Common myeloid progenitor, CD34-positive (primary cell): ENCODE data around the gene CDC42BPA.
A peak's percentile ranks its signal among the peaks of the same experiment; 100 is the strongest.

Experiments
- CTCF ChIA-PET: fragments of 350-600 bp; sonication (Branson Sonifier 250); formaldehyde crosslinking; loops from one replicate; lab custom pipeline; 2021; ENCODE audit warnings: antibody characterized with exemption; lab: Charles Lee
- POLR2A ChIA-PET: fragments of 350-600 bp; sonication (Branson Sonifier 250); formaldehyde crosslinking; loops from one replicate; lab custom pipeline; 2021; ENCODE audit warnings: antibody characterized with exemption; lab: Charles Lee
- DNase-seq, 3 donors: peaks; one replicate each; pipeline versions ENCODE4 v3.0.0 to v3.0.0-alpha.2; 2013
- H3K27ac ChIP-seq, 2 experiments: 1 replicate in 1 of 2; 2 replicates in 1 of 2; pipeline ENCODE4 v1.7.0; 2013; ENCODE audit warnings: inconsistent platforms in 2 of 2, low read length in 2 of 2, mild to moderate bottlenecking in 2 of 2, low read depth in 1 of 2, moderate library complexity in 1 of 2; ENCODE audit not compliant: severe bottlenecking in 2 of 2, insufficient read depth in 1 of 2, poor library complexity in 1 of 2
- H3K27me3 ChIP-seq, 5 experiments: replicated peaks in 2 of 5; 1 replicate in 3 of 5; 2 replicates in 2 of 5; pipeline versions ENCODE4 v1.6.1 to v1.7.0; 2013; ENCODE audit warnings: low read length in 4 of 5, mild to moderate bottlenecking in 2 of 5, moderate library complexity in 2 of 5, inconsistent platforms in 1 of 5; ENCODE audit not compliant: insufficient read depth in 5 of 5, control insufficient read depth in 4 of 5
- H3K36me3 ChIP-seq, 4 experiments: 1 replicate in 2 of 4; 2 replicates in 2 of 4; pipeline versions ENCODE4 v1.6.1 to v1.7.0; 2013; ENCODE audit warnings: low read length in 3 of 4, control low read depth in 1 of 4, mild to moderate bottlenecking in 1 of 4; ENCODE audit not compliant: control insufficient read depth in 4 of 4, insufficient read depth in 4 of 4
- H3K4me1 ChIP-seq, 4 experiments: 1 replicate in 3 of 4; 2 replicates in 1 of 4; pipeline versions ENCODE4 v1.6.1 to v1.7.1; 2013; ENCODE audit warnings: low read length in 3 of 4, mild to moderate bottlenecking in 3 of 4, control low read depth in 1 of 4, inconsistent platforms in 1 of 4, moderate library complexity in 1 of 4; ENCODE audit not compliant: control insufficient read depth in 4 of 4, insufficient read depth in 4 of 4; ENCODE audit errors: control extremely low read depth in 1 of 4
- H3K4me3 ChIP-seq, 7 experiments: 1 replicate in 4 of 7; 2 replicates in 3 of 7; pipeline versions ENCODE4 v1.5.1 to v1.7.0; 2013; ENCODE audit warnings: mild to moderate bottlenecking in 7 of 7, low read length in 6 of 7, moderate library complexity in 6 of 7, inconsistent platforms in 2 of 7, low read depth in 2 of 7, control low read depth in 1 of 7; ENCODE audit not compliant: insufficient read depth in 4 of 7, control insufficient read depth in 1 of 7; ENCODE audit errors: extremely low read depth in 1 of 7
- H3K9me3 ChIP-seq, 5 experiments: 1 replicate in 4 of 5; 2 replicates in 1 of 5; pipeline versions ENCODE4 v1.6.1 to v1.7.1; 2013; ENCODE audit warnings: low read length in 4 of 5, mild to moderate bottlenecking in 2 of 5, inconsistent platforms in 1 of 5, low read depth in 1 of 5, moderate library complexity in 1 of 5; ENCODE audit not compliant: control insufficient read depth in 4 of 5, insufficient read depth in 2 of 5; ENCODE audit errors: control extremely low read depth in 1 of 5
- WGBS: methylation state at CpG from one replicate; pipeline ENCODE4 v1.1.5; 2013; ENCODE audit not compliant: insufficient coverage; 5-methylcytosine and 5-hydroxymethylcytosine counted together

Gene CDC42BPA

DNA sequence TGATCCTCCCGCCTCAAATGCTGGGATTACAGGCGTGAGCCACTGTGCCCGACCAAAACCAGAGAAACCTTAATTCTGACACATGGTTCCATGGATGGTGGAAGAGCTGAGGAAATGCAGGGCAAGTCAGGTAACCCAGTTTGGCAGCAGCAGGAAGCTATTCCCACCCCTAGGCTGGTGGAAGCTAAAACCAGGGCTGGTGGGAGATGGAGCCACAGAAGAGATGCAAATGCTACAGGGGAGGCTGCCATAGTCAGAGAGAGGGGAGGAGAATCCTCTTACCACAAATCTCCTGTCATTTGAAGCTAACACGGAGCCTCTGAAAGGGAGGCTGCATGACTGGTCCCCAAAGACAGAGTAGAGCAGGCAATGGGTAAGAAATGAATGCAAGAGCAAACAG lies 4.1 kb upstream of the CDC42BPA start:
- CTCF ChIA-PET = interaction anchor here (1.4 kb wide), 1 partner anchor 118 kb away, joined by 3 read pairs; no protein-coding TSS in a partner anchor
- H3K36me3 ChIP-seq = no peaks in the 10 kb centered on the region
- no peak overlapping the region for H3K27ac ChIP-seq
- H3K27me3 ChIP-seq = no peaks in the 10 kb centered on the region
- no peak overlapping the region for H3K4me3 ChIP-seq
- 100% methylated on average over 2 of the region's 4 CpGs for WGBS
- DNase-seq = no peak
- POLR2A ChIA-PET = no interaction called here
- no peaks in the 10 kb centered on the region for H3K9me3 ChIP-seq
- H3K4me1 ChIP-seq = peaks cover 0 to 16% (median 6%) of the 10 kb centered on the region in 4 experiments

DNA sequence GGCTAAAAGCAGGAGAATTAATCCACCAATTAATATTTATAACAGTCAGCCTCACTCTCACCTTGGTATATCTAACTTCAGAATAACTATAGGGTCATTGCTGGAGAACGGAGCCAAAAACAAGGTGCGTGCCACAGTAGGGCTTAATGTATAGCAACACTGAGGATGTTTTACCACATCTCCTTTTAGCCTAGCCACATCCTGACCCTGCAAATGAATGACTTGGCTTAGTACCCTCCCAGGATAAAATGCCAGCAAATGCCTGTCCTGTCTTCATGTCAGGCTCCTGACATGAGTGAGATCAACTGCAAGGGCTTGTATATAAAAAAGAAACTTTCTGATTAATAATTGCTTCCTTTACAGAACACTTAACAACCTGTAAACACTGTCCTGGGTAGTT lies 2.7 kb upstream of the CDC42BPA start:
- WGBS = no CpG with 5 or more reads among the region's 2 CpGs
- Histone ChIP-seq H3K36me3 (no peaks in the 10 kb centered on the region), H3K9me3 (no peaks in the 10 kb centered on the region), H3K27me3 (peaks cover 0 to 3% (median 0%) of the 10 kb centered on the region in 5 experiments), H3K27ac (no peak overlapping the region), H3K4me1 (peaks cover 10 to 27% (median 19%) of the 10 kb centered on the region in 4 experiments), H3K4me3 (no peak overlapping the region)
- DNase-seq = peak in 2 of 3 donors; percentile 31 to 37
- POLR2A ChIA-PET = no interaction called here
- CTCF ChIA-PET = no interaction called here

DNA sequence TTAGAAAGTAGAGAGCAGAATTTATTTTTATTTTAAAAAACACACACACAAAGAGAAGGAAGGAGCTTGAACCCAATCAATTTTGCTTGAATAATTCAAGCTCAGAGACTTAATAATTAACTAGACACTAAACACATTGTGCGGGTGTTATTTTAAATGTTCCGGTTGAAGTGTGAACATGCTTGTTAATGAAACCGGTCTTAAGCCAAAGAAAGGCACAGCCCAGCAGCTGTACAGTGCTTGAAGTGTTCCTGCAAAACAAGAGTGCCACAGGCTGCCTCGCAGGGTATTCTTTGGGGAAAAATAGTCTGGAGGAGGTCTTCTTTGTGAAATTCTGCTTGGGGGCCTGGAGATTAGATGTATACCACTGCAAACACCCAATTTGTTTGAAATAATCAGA lies 2.2 kb upstream of the CDC42BPA start:
- CTCF ChIA-PET = no interaction called here
- H3K4me1 ChIP-seq = peaks cover 16 to 33% (median 22%) of the 10 kb centered on the region in 4 experiments
- DNase-seq = no peak
- peaks cover 0 to 4% (median 0%) of the 10 kb centered on the region in 5 experiments for H3K27me3 ChIP-seq
- no peaks in the 10 kb centered on the region for H3K36me3 ChIP-seq
- H3K9me3 ChIP-seq = no peaks in the 10 kb centered on the region
- 100% methylated on average over 3 of the region's 4 CpGs for WGBS
- POLR2A ChIA-PET = no interaction called here
- no peak overlapping the region for H3K27ac ChIP-seq
- no peak overlapping the region for H3K4me3 ChIP-seq

DNA sequence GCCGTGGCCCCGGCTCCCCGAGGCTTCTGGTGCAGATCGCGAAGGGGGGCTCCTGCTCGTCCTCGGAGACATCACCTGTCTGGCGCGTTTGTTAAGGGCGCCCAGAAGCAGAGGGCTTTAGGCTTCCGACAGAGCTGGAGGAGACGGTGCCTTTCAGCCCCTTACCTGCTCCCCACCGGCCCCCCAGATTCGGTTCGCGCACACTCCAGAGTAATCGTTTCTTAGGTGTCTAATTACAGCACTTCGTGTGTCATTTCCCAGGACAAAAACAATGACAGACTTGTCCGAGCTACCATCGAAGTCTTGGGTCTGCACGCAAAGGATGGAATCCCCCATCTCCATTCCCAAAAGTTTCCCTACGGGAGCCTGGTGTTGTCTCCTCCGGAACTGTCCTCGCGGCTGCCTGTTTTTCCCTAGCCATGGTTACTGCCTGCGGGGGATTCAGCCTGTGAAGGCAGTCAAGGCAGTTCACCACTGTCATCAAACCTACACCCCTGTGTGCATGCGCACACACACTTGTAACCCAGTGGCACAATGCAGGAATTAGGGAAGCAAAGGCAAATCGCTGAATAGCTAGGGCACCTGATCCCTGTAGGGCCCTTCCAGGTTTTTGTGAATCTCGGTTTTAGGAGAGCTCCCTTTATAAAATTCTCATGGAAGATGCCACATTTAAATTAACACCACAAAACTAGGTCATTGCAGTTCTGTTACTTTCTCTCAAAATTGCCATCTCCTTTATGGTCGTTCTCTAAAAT lies 738 bp upstream of the CDC42BPA start:
- H3K4me1 ChIP-seq = peaks cover 16 to 36% (median 26%) of the 10 kb centered on the region in 4 experiments
- peak overlapping the region; percentile 78 to 96 (median 90) for H3K4me3 ChIP-seq
- H3K27ac ChIP-seq = peak overlapping the region in 1 of 2 experiments; percentile 29
- no peaks in the 10 kb centered on the region for H3K36me3 ChIP-seq
- ChIA-PET POLR2A (no interaction called here), CTCF (interaction anchor here (0.7 kb wide), 1 partner anchor 75 kb away, joined by 3 read pairs; no protein-coding TSS in a partner anchor)
- peak in 2 of 3 donors; percentile 46 to 62 for DNase-seq
- H3K27me3 ChIP-seq = peaks cover 0 to 5% (median 0%) of the 10 kb centered on the region in 5 experiments
- WGBS = 12% methylated on average over 23 of the region's 30 CpGs
- H3K9me3 ChIP-seq = no peaks in the 10 kb centered on the region

DNA sequence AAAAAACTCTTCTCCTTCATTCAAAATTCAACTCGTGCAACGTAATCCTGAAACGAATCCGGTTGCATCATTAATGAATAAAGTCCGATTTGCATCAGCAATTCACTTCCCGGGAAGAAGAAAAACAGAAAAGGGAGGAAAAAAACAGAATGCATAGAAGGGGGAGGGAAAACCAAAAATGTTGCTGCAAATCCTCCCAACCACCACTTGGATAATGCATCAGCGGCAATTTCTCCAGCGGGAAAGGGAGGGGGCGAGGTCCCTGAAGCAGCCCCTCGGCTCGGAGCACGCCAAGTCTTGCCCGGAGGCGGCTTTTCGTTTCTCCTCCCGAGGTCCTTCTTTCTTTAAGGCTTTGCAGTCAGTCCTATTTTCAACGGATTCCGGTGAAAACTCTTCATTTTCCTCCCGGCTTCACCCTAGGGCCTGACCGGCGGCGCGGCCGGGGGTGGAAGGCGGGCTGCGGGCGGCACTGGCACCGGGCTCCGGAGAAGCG lies 723 bp downstream of the CDC42BPA start:
- peak overlapping the region in 1 of 2 experiments; percentile 79 for H3K27ac ChIP-seq
- POLR2A ChIA-PET = no interaction called here

DNA sequence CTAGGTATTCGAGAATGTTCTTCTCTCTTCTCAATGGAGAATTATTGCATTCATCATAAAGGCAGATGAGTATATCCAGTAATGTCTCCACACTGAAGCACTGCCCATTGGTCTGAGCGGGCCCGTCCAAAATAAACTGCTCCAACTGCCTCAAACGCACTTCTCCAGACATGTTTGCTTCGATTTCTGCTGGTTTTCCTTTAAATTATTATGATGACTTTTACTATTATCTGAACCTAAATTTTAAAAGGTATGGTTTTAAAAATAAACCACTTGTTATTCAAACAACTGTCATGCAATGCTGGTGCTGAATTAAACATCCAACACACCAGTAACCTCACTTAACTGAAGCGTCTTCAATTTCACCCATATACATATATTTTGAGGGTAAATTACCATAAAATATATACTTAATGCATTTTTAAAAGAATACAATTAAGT lies 1.3 kb downstream of the CDC42BPA start:
- peaks cover 0 to 5% (median 0%) of the 10 kb centered on the region in 5 experiments for H3K27me3 ChIP-seq
- WGBS = 60% methylated on average over 1 of the region's 6 CpGs
- peak overlapping the region in 6 of 7 experiments; percentile 78 to 96 (median 92) for H3K4me3 ChIP-seq
- H3K4me1 ChIP-seq = peaks cover 16 to 36% (median 26%) of the 10 kb centered on the region in 4 experiments
- peak in 1 of 3 donors; percentile 39 for DNase-seq
- peak overlapping the region in 1 of 2 experiments; percentile 79 for H3K27ac ChIP-seq
- no peaks in the 10 kb centered on the region for H3K9me3 ChIP-seq
- ChIA-PET CTCF (interaction anchor here (0.8 kb wide), 1 partner anchor 11 kb away, joined by 3 read pairs; no protein-coding TSS in a partner anchor), POLR2A (no interaction called here)
- peaks cover 0 to 2% (median 0%) of the 10 kb centered on the region in 4 experiments for H3K36me3 ChIP-seq

More for the DNA sequence above, 723 bp downstream of the CDC42BPA start:
- CTCF ChIA-PET = no interaction called here
- Histone ChIP-seq H3K9me3 (no peaks in the 10 kb centered on the region), H3K36me3 (peaks cover 0 to 1% (median 0%) of the 10 kb centered on the region in 4 experiments), H3K27me3 (peaks cover 0 to 5% (median 0%) of the 10 kb centered on the region in 5 experiments), H3K4me3 (peak overlapping the region; percentile 78 to 96 (median 90)), H3K4me1 (peaks cover 16 to 36% (median 26%) of the 10 kb centered on the region in 4 experiments)
- DNase-seq = peak; percentile 29 to 67 (median 51)
- WGBS = 0% methylated on average over 27 of the region's 30 CpGs
